HepG2 (cell line): Measurements from ENCODE around the gene HDDC3. TPM values are rescaled to one million over a fixed set of nuclear protein-coding genes. Genes with fewer than 3 reads are reported as not detected.

Experiments
- ATAC-seq: fragments of 200-7000 bp; cut with Tn5 transposase; 3 replicates; pipeline ENCODE4 v1.9.1; 2020; ENCODE audit warnings: mild to moderate bottlenecking, moderate library complexity
- BruUV-seq: library from RNA; stranded (reverse); fragments of 400-500 nt; replicated peaks from 2 replicates; lab custom pipeline; 2021; lab: Mats Ljungman, UMichigan
- CTCF ChIA-PET: fragments of 300-600 bp; formaldehyde crosslinking; extraction: SDS; loops from one replicate; lab custom pipeline; 2021; ENCODE audit warnings: low total read pairs, inconsistent platforms, low intra/inter-chr PET ratio; lab: Yijun Ruan, JAX
- POLR2A ChIA-PET: fragments of 350-600 bp; sonication (Branson Sonifier 250); formaldehyde crosslinking; loops from one replicate; lab custom pipeline; 2020; ENCODE audit warnings: antibody characterized with exemption, inconsistent platforms; lab: Yijun Ruan, JAX
- DNase-seq: peaks from one replicate; pipeline ENCODE4 v3.0.0-alpha.2; 2015; ENCODE audit warnings: low spot score
- FAIRE-seq: peaks from 3 replicates; lab custom pipeline; 2011; peaks lifted over from hg19 to GRCh38; lab: Jason Lieb, UNC
- H2AFZ ChIP-seq: one replicate; pipeline ENCODE4 v1.6.1; 2011; ENCODE audit warnings: low read length, inconsistent platforms
- H3K27ac ChIP-seq: fragments of 300-600 bp; 3 replicates; pipeline ENCODE4 v1.8.0; 2011; ENCODE audit warnings: mixed run types, mild to moderate bottlenecking, mixed read lengths, low read length, inconsistent platforms; ENCODE audit not compliant: insufficient read depth; ENCODE audit errors: extremely low read length
- H3K27me3 ChIP-seq, 2 experiments: fragments of 200-600 bp in 1 of 2; 2 replicates in 1 of 2; 3 replicates in 1 of 2; pipeline versions ENCODE4 v1.6.0 to v1.8.0; 2011; ENCODE audit warnings: low read length in 2 of 2, mild to moderate bottlenecking in 2 of 2, moderate library complexity in 2 of 2, inconsistent platforms in 1 of 2; ENCODE audit not compliant: insufficient read depth in 2 of 2, control insufficient read depth in 1 of 2
- H3K36me3 ChIP-seq, 2 experiments: fragments of 200-600 bp in 1 of 2; replicated peaks in 1 of 2; 2 replicates in 1 of 2; 3 replicates in 1 of 2; pipeline versions ENCODE4 v1.5.1 to v1.8.0; 2011; ENCODE audit warnings: low read length in 2 of 2, inconsistent platforms in 1 of 2; ENCODE audit not compliant: insufficient read depth in 2 of 2, control insufficient read depth in 1 of 2
- H3K4me1 ChIP-seq: 2 replicates; pipeline ENCODE4 v1.5.1; 2012; ENCODE audit warnings: low read length, inconsistent platforms; ENCODE audit not compliant: insufficient read depth
- H3K4me2 ChIP-seq: 2 replicates; pipeline ENCODE4 v1.6.0; 2011; ENCODE audit warnings: low read depth, low read length, inconsistent platforms
- H3K4me3 ChIP-seq, 3 experiments: fragments of 200-600 bp in 1 of 3; sonication (generic), shearing (Covaris generic) in 1 of 3; replicated peaks in 1 of 3; 2 replicates each; pipeline ENCODE4 v1.5.1; 2011 to 2016; ENCODE audit warnings: low read length in 3 of 3, inconsistent platforms in 2 of 3, low read depth in 2 of 3, mild to moderate bottlenecking in 2 of 3, control low read depth in 1 of 3, mixed read lengths in 1 of 3; ENCODE audit not compliant: insufficient read depth in 1 of 3
- H3K79me2 ChIP-seq: one replicate; pipeline ENCODE4 v1.6.1; 2011; ENCODE audit warnings: low read length, inconsistent platforms; ENCODE audit not compliant: insufficient read depth
- H3K9ac ChIP-seq: 2 replicates; pipeline ENCODE4 v1.6.0; 2011; ENCODE audit warnings: mild to moderate bottlenecking, low read depth, low read length, inconsistent platforms; ENCODE audit not compliant: insufficient read depth
- H3K9me3 ChIP-seq: 2 replicates; pipeline ENCODE4 v1.5.1; 2012; ENCODE audit warnings: mild to moderate bottlenecking, low read length
- H4K20me1 ChIP-seq: 2 replicates; pipeline ENCODE4 v1.6.0; 2011; ENCODE audit warnings: inconsistent platforms, mild to moderate bottlenecking, low read length, moderate library complexity; ENCODE audit not compliant: insufficient read depth
- ARID3A ChIP-seq: IDR thresholded peaks from 2 replicates; pipeline ENCODE4 v1.6.1; 2012; ENCODE audit warnings: low read depth, low read length, improper control_type of control experiment
- ZBTB38 ChIP-seq: sonication (generic); formaldehyde crosslinking; IDR thresholded peaks from 2 replicates; pipeline ENCODE4 v1.5.1; 2020; ENCODE audit warnings: mild to moderate bottlenecking, missing genetic modification reagents
- ZNF205 ChIP-seq: IDR thresholded peaks from 2 replicates; pipeline ENCODE4 v1.6.1; 2018; ENCODE audit warnings: missing biosample characterization, missing genetic modification reagents
- ZNF720 ChIP-seq: sonication (generic); formaldehyde crosslinking; IDR thresholded peaks from 2 replicates; pipeline ENCODE4 v1.4.0; 2020; ENCODE audit warnings: missing genetic modification reagents
- ZSCAN31 ChIP-seq: sonication (generic); formaldehyde crosslinking; IDR thresholded peaks from 2 replicates; pipeline ENCODE4 v1.5.0; 2020; ENCODE audit warnings: low read depth, mild to moderate bottlenecking, missing genetic modification reagents
- WGBS: methylation state at CpG from one replicate; pipeline ENCODE4 v1.1.6; 2017; ENCODE audit warnings: low lambda C conversion rate; 5-methylcytosine and 5-hydroxymethylcytosine counted together
- in situ Hi-C: cut with HindIII; loops from 2 replicates; pipeline ENCODE4 v1.10.0; 2017; ENCODE audit warnings: low pct_unique_long_range_greater_than_20kb; ENCODE audit not compliant: extremely low pct_ligation_motif_present
- intact Hi-C: fragments of 100-400 bp; cut with micrococcal nuclease; formaldehyde crosslinking; loops from one replicate; pipeline ENCODE4 v1.10.0; 2022; ENCODE audit not compliant: unreplicated experiment
- polyA plus RNA-seq, 8 experiments: library from polyadenylated mRNA; depleted of rRNA in 3 of 8; stranded (reverse) in 7 of 8; unstranded in 1 of 8; fragments of >200 nt; fragmentation: Illumina TruSeq in 4 of 8; extraction: Trizol in 4 of 8; gene quantifications; 2 replicates each; pipeline versions ENCODE4 v1.2.1 to v1.2.3, GENCODE V29; 2011 to 2016; ENCODE audit warnings: low read depth in 4 of 8, missing spikeins in 1 of 8, mixed read lengths in 1 of 8; ENCODE audit not compliant: insufficient read depth in 1 of 8
- total RNA-seq, 5 experiments: library from RNA; depleted of rRNA; stranded (reverse); fragments of >200 nt; fragmentation: Illumina TruSeq; extraction: Trizol; gene quantifications; 2 replicates each; pipeline ENCODE4 v1.2.3, GENCODE V29; 2016; ENCODE audit warnings: low read depth in 1 of 5
- TF ChIP-seq, protein P1 (sequence below): sonication (generic); formaldehyde crosslinking; IDR thresholded peaks from 2 replicates; pipeline ENCODE4 v1.4.0; 2020; ENCODE audit warnings: missing genetic modification reagents

The HDDC3 gene
- total and polyA plus RNA-seq, 2 of the 13 experiments (the other 11 are each of a cell fraction or from before 2014, with no cell fraction given), result 18.7 to 28.3 TPM

GRCh38 chr15:90956274-90957030 is 24.1 kb upstream of the HDDC3 start (continued):
- no peak for TF ChIP-seq ARID3A
- TF ChIP-seq, protein P1, sequence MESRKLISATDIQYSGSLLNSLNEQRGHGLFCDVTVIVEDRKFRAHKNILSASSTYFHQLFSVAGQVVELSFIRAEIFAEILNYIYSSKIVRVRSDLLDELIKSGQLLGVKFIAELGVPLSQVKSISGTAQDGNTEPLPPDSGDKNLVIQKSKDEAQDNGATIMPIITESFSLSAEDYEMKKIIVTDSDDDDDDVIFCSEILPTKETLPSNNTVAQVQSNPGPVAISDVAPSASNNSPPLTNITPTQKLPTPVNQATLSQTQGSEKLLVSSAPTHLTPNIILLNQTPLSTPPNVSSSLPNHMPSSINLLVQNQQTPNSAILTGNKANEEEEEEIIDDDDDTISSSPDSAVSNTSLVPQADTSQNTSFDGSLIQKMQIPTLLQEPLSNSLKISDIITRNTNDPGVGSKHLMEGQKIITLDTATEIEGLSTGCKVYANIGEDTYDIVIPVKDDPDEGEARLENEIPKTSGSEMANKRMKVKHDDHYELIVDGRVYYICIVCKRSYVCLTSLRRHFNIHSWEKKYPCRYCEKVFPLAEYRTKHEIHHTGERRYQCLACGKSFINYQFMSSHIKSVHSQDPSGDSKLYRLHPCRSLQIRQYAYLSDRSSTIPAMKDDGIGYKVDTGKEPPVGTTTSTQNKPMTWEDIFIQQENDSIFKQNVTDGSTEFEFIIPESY, result peak; percentile 87

DNA sequence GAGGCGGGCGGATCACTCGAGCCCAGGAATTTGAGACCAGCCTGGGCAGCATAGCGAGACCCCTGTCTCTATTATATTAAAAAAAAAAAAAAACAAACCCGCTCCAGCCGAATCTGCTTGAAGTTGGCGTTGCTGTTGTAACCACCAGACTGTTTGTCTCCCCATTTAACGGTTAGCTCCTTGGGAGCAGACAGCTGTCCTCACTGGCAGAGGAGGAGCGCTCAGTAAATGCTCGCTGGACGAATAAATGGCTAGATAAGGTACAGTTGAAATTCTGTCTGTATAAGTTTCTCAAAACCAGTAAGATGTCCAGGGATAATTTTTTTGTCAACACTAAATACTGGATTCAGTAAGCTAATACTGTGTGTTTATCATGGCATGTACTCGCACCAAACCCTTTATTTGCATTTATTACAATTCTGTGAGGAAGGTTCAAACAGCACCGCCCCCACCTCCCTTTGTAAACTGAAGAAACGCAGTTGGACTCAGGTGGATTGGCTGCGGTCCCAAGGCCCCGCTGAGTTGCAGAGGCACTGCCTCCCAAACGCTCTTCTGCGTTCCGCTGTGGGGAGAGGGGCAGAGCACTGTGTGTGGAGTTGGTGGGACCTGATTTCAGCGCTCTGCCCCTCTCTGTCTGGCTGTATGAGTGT is 23.4 kb upstream of the HDDC3 start:
- Histone ChIP-seq H3K9ac (peak overlapping the region; percentile 97), H2AFZ (no peak overlapping the region), H3K4me2 (peak overlapping the region; percentile 83), H3K4me1 (peaks cover 11% of the 10 kb centered on the region), H3K27ac (peak overlapping the region; percentile 97), H3K79me2 (peaks cover 9% of the 10 kb centered on the region), H3K9me3 (no peaks in the 10 kb centered on the region), H3K4me3 (peak overlapping the region; percentile 60 to 77 (median 65)), H3K36me3 (peaks cover 16 to 44% of the 10 kb centered on the region in 2 experiments; a peak in 4 of 5 replicates), H3K27me3 (no peaks in the 10 kb centered on the region), H4K20me1 (no peaks in the 10 kb centered on the region)
- ChIA-PET CTCF (no interaction called here), POLR2A (no interaction called here)
- ATAC-seq, result no peak
- FAIRE-seq, result peak; percentile 4
- 11% methylated on average over 12 of the region's 20 CpGs for WGBS
- no TSS peak for BruUV-seq
- TF ChIP-seq ZNF205 (CRISPR knock-in tag), result 0 out of 2 replicates have a peak, but pooled peaks have one; percentile 28
- TF ChIP-seq ZBTB38 (CRISPR knock-in tag), result 0 out of 2 replicates have a peak, but pooled peaks have one; percentile 38
- TF ChIP-seq ZSCAN31, result 0 out of 2 replicates have a peak, but pooled peaks have one; percentile 6
- TF ChIP-seq ZNF720 (CRISPR knock-in tag), result no peak
- in situ Hi-C loops (no loop called here), intact Hi-C loops (loop anchor here (2.0 to 5.0 kb wide), 2 partner anchors 21 to 77 kb away; partner anchors contain the start of gene UNC45A)
- DNase-seq, result peak; percentile 35
